ENCODE measurements around the gene NPEPPS.

The NPEPPS gene

GRCh38 chr17:47651704-47652103 lies 120.8 kb downstream of the NPEPPS start:
- DNase-seq (ENCODE audit: low read depth): no peak
- no peak for TF ChIP-seq CTCF (IDR thresholded peaks at IDR 0.05; ENCODE audit: insufficient read depth, low read depth, low read length, missing control alignments)
- peak overlapping the region; percentile 74 for H3K4me3 ChIP-seq (ENCODE audit: low read depth, low read length)

- H3K4me3 ChIP-seq (ENCODE audit: low read depth, low read length): no peak overlapping the region; the same call in 1 of the 2 replicates
- no peak for DNase-seq (ENCODE audit: low read depth)
- TF ChIP-seq CTCF (IDR thresholded peaks at IDR 0.05; ENCODE audit: insufficient read depth, low read depth, low read length, missing control alignments): no peak
Observed at GRCh38 chr17:47652570-47652969, 121.7 kb downstream of the NPEPPS start.

GRCh38 chr17:47653442-47653841 lies 122.5 kb downstream of the NPEPPS start:
- H3K4me3 ChIP-seq (ENCODE audit: low read depth, low read length): no peak overlapping the region; the same call in 1 of the 2 replicates
- no peak for TF ChIP-seq CTCF (IDR thresholded peaks at IDR 0.05; ENCODE audit: insufficient read depth, low read depth, low read length, missing control alignments)
- no peak for DNase-seq (ENCODE audit: low read depth)

- no peak for DNase-seq (ENCODE audit: low read depth)
- H3K4me3 ChIP-seq (ENCODE audit: low read depth, low read length): no peak overlapping the region
- no peak for TF ChIP-seq CTCF (IDR thresholded peaks at IDR 0.05; ENCODE audit: insufficient read depth, low read depth, low read length, missing control alignments)
Observed at GRCh38 chr17:47654991-47655390, 124.1 kb downstream of the NPEPPS start.

GRCh38 chr17:47660064-47660492 lies 129.2 kb downstream of the NPEPPS start:
- DNase-seq (ENCODE audit: low read depth): peak; percentile 73
- peak overlapping the region; percentile 40 for H3K4me3 ChIP-seq (ENCODE audit: low read depth, low read length)
- no peak for TF ChIP-seq CTCF (IDR thresholded peaks at IDR 0.05; ENCODE audit: insufficient read depth, low read depth, low read length, missing control alignments)

GRCh38 chr17:47663912-47664623 lies 133.2 kb downstream of the NPEPPS start:
- DNase-seq (ENCODE audit: low read depth): peak; percentile 75
- no peak overlapping the region for H3K4me3 ChIP-seq (ENCODE audit: low read depth, low read length)
- TF ChIP-seq CTCF (IDR thresholded peaks at IDR 0.05; ENCODE audit: insufficient read depth, low read depth, low read length, missing control alignments): peak; percentile 75

- no peak for TF ChIP-seq CTCF (IDR thresholded peaks at IDR 0.05; ENCODE audit: insufficient read depth, low read depth, low read length, missing control alignments)
- no peak for DNase-seq (ENCODE audit: low read depth)
- H3K4me3 ChIP-seq (ENCODE audit: low read depth, low read length): no peak overlapping the region
Observed at GRCh38 chr17:47664624-47664941, 133.7 kb downstream of the NPEPPS start.

Data from GM12865 (cell line).